ENCODE measurements around the gene FAM13B. TPM values are rescaled to one million over a fixed set of nuclear protein-coding genes. Genes with fewer than 3 reads are reported as not detected.
A peak's percentile ranks its signal among the peaks of the same experiment; 100 is the strongest.
"Not testable (repeated sequence)": the region's sequence is repeated elsewhere in the genome, so short reads cannot be mapped to it uniquely, and the experiment has no call there.

FAM13B gene
- total and polyA plus RNA-seq, 5 experiments from 2014 or later = 21.7 to 75.3 (median 25.1) TPM

- Mint-ChIP-seq H3K27me3 (peaks cover 0 to 5% (median 0%) of the 10 kb centered on the region in 5 donors), H3K36me3 (no peaks in the 10 kb centered on the region), H3K4me3 (no peak overlapping the region), H3K27ac (peak overlapping the region in 1 of 10 donors; percentile 16), H3K9me3 (no peaks in the 10 kb centered on the region), H3K4me1 (peaks cover 0 to 3% (median 0%) of the 10 kb centered on the region in 4 donors)
- POLR2A ChIA-PET = interaction anchor here (0.9 kb wide), 1 partner anchor 83 kb away, joined by 3 read pairs; no protein-coding TSS in a partner anchor
- ATAC-seq = no peak
- no peak for DNase-seq
Measured at GRCh38 chr5:138053554-138053953, 20.7 kb upstream of the FAM13B start.

GRCh38 chr5:138052718-138053117 is 19.8 kb upstream of the FAM13B start:
- H3K36me3 Mint-ChIP-seq, H3K27ac Mint-ChIP-seq, DNase-seq, ATAC-seq, H3K27me3 Mint-ChIP-seq, H3K9me3 Mint-ChIP-seq, POLR2A ChIA-PET, H3K4me3 Mint-ChIP-seq, H3K4me1 Mint-ChIP-seq: not testable (repeated sequence)

- Mint-ChIP-seq H3K4me3 (no peak overlapping the region), H3K9me3 (no peaks in the 10 kb centered on the region), H3K36me3 (no peaks in the 10 kb centered on the region), H3K27me3 (no peaks in the 10 kb centered on the region), H3K4me1 (peaks cover 0 to 3% (median 0%) of the 10 kb centered on the region in 4 donors), H3K27ac (no peak overlapping the region)
- POLR2A ChIA-PET = no interaction called here
- ATAC-seq = no peak
- no peak for DNase-seq
Measured at GRCh38 chr5:138051441-138052296, 18.8 kb upstream of the FAM13B start.

- H3K4me1 Mint-ChIP-seq, H3K36me3 Mint-ChIP-seq, H3K4me3 Mint-ChIP-seq, DNase-seq, POLR2A ChIA-PET, H3K27ac Mint-ChIP-seq, H3K27me3 Mint-ChIP-seq, H3K9me3 Mint-ChIP-seq, ATAC-seq: not testable (repeated sequence)
Measured at GRCh38 chr5:138045283-138045682, 12.4 kb upstream of the FAM13B start.

GRCh38 chr5:138038826-138039225 is 5.9 kb upstream of the FAM13B start:
- Mint-ChIP-seq H3K36me3 (peaks cover 0 to 3% (median 0%) of the 10 kb centered on the region in 3 donors), H3K9me3 (no peaks in the 10 kb centered on the region), H3K27me3 (no peaks in the 10 kb centered on the region), H3K4me1 (peaks cover 2 to 11% (median 10%) of the 10 kb centered on the region in 4 donors), H3K4me3 (no peak overlapping the region), H3K27ac (no peak overlapping the region)
- no peak for DNase-seq
- ATAC-seq = no peak
- POLR2A ChIA-PET = no interaction called here

GRCh38 chr5:138037907-138038633 is 5.2 kb upstream of the FAM13B start:
- no peaks in the 10 kb centered on the region for H3K9me3 Mint-ChIP-seq
- H3K27me3 Mint-ChIP-seq = no peaks in the 10 kb centered on the region
- peaks cover 6 to 16% (median 15%) of the 10 kb centered on the region in 4 donors for H3K4me1 Mint-ChIP-seq
- no peak overlapping the region for H3K27ac Mint-ChIP-seq
- H3K36me3 Mint-ChIP-seq = peaks cover 0 to 3% (median 0%) of the 10 kb centered on the region in 3 donors
- ATAC-seq (no peak), DNase-seq (no peak)
- H3K4me3 Mint-ChIP-seq = no peak overlapping the region
- POLR2A ChIA-PET = interaction anchor here (0.6 kb wide), 1 partner anchor 95 kb away, joined by 3 read pairs; no protein-coding TSS in a partner anchor

- Mint-ChIP-seq H3K4me1 (peaks cover 6 to 18% (median 15%) of the 10 kb centered on the region in 4 donors), H3K36me3 (peaks cover 0 to 3% (median 0%) of the 10 kb centered on the region in 3 donors), H3K9me3 (no peaks in the 10 kb centered on the region), H3K27me3 (peaks cover 0 to 2% (median 0%) of the 10 kb centered on the region in 5 donors), H3K27ac (no peak overlapping the region), H3K4me3 (no peak overlapping the region)
- DNase-seq (no peak), ATAC-seq (no peak)
- POLR2A ChIA-PET = interaction anchor here (0.6 to 3.4 kb wide), 2 partner anchors 32 to 96 kb away, joined by 3 to 10 read pairs; no protein-coding TSS in a partner anchor
Measured at GRCh38 chr5:138037271-138037670, 4.4 kb upstream of the FAM13B start.

GRCh38 chr5:138035605-138036537 is 3.0 kb upstream of the FAM13B start:
- ATAC-seq = peak; percentile 50 to 55
- H3K4me1 Mint-ChIP-seq = peaks cover 15 to 32% (median 27%) of the 10 kb centered on the region in 4 donors
- POLR2A ChIA-PET = interaction anchor here (2.0 to 3.4 kb wide), 2 partner anchors 33 to 302 kb away, joined by 6 to 10 read pairs; partner anchors contain the start of gene FAM53C
- H3K36me3 Mint-ChIP-seq = peaks cover 0 to 3% (median 0%) of the 10 kb centered on the region in 3 donors
- peak overlapping the region in 5 of 10 donors; percentile 56 to 90 (median 66) for H3K4me3 Mint-ChIP-seq
- H3K27ac Mint-ChIP-seq = peak overlapping the region in 7 of 10 donors; percentile 8 to 80 (median 55)
- H3K27me3 Mint-ChIP-seq = peaks cover 0 to 2% (median 0%) of the 10 kb centered on the region in 5 donors
- peak; percentile 13 to 81 (median 65) for DNase-seq
- H3K9me3 Mint-ChIP-seq = no peaks in the 10 kb centered on the region

- no peaks in the 10 kb centered on the region for H3K9me3 Mint-ChIP-seq
- H3K27ac Mint-ChIP-seq = peak overlapping the region; percentile 88 to 99 (median 98)
- ATAC-seq = no peak
- peaks cover 0 to 2% (median 0%) of the 10 kb centered on the region in 5 donors for H3K27me3 Mint-ChIP-seq
- peak overlapping the region; percentile 92 to 100 (median 99) for H3K4me3 Mint-ChIP-seq
- peaks cover 23 to 52% (median 45%) of the 10 kb centered on the region in 4 donors for H3K4me1 Mint-ChIP-seq
- POLR2A ChIA-PET = interaction anchor here (1.3 to 3.4 kb wide), 3 partner anchors 35 to 304 kb away, joined by 6 to 10 read pairs (median 9); partner anchors contain the start of genes FAM53C and HNRNPA0
- H3K36me3 Mint-ChIP-seq = peaks cover 0 to 13% (median 0%) of the 10 kb centered on the region in 3 donors
- no peak for DNase-seq
Measured at GRCh38 chr5:138033907-138034306, 1.0 kb upstream of the FAM13B start.

GRCh38 chr5:138033386-138033808 is 518 bp upstream of the FAM13B start:
- no peaks in the 10 kb centered on the region for H3K9me3 Mint-ChIP-seq
- POLR2A ChIA-PET = interaction anchor here (1.0 to 1.3 kb wide), 2 partner anchors 40 to 280 kb away, joined by 3 to 9 read pairs; partner anchors contain the start of gene HNRNPA0
- peak in 1 of 10 donors; percentile 46 for DNase-seq

GRCh38 chr5:138032028-138032571 is 779 bp downstream of the FAM13B start:
- H3K27ac Mint-ChIP-seq = peak overlapping the region; percentile 94 to 99 (median 99)
- ATAC-seq (peak; percentile 45 to 50), DNase-seq (peak in 4 of 10 donors; percentile 31 to 71 (median 42))
- H3K4me1 Mint-ChIP-seq = peaks cover 27 to 65% (median 63%) of the 10 kb centered on the region in 4 donors
- POLR2A ChIA-PET = interaction anchor here (0.7 kb wide), 1 partner anchor 276 kb away, joined by 3 read pairs; no protein-coding TSS in a partner anchor
- H3K9me3 Mint-ChIP-seq = no peaks in the 10 kb centered on the region
- peaks cover 0 to 18% (median 0%) of the 10 kb centered on the region in 3 donors for H3K36me3 Mint-ChIP-seq
- peaks cover 0 to 2% (median 0%) of the 10 kb centered on the region in 5 donors for H3K27me3 Mint-ChIP-seq
- H3K4me3 Mint-ChIP-seq = peak overlapping the region; percentile 92 to 100 (median 99)

More at GRCh38 chr5:138033386-138033808, 518 bp upstream of the FAM13B start:
- ATAC-seq = no peak
- peak overlapping the region; percentile 92 to 100 (median 99) for H3K4me3 Mint-ChIP-seq
- peaks cover 0 to 16% (median 0%) of the 10 kb centered on the region in 3 donors for H3K36me3 Mint-ChIP-seq
- peaks cover 0 to 2% (median 0%) of the 10 kb centered on the region in 5 donors for H3K27me3 Mint-ChIP-seq
- peaks cover 23 to 54% (median 50%) of the 10 kb centered on the region in 4 donors for H3K4me1 Mint-ChIP-seq
- peak overlapping the region; percentile 88 to 99 (median 98) for H3K27ac Mint-ChIP-seq

Data from naive thymus-derived CD8-positive, alpha-beta T cell (primary cell).